Measurements from ENCODE around the gene PPP2R2C.

PPP2R2C gene

GRCh38 chr4:6418193-6418755 is 54.1 kb downstream of the PPP2R2C start:
- TF ChIP-seq CTCF (IDR thresholded peaks at IDR 0.05; ENCODE audit: low read depth, low read length) (no peak), POLR2A (IDR thresholded peaks at IDR 0.05; ENCODE audit: extremely low read depth, insufficient read length) (no peak), MYC (IDR thresholded peaks at IDR 0.05; ENCODE audit: low read depth, low read length) (no peak), MAX (IDR thresholded peaks at IDR 0.05; ENCODE audit: low read depth, low read length) (no peak)
- H3K4me3 ChIP-seq (ENCODE audit: low read depth, low read length): no peak overlapping the region
- no peak for DNase-seq (ENCODE audit: low read depth)

GRCh38 chr4:6417516-6418050 is 54.8 kb downstream of the PPP2R2C start:
- no peak for DNase-seq (ENCODE audit: low read depth)
- TF ChIP-seq MAX (IDR thresholded peaks at IDR 0.05; ENCODE audit: low read depth, low read length): no peak
- TF ChIP-seq POLR2A (IDR thresholded peaks at IDR 0.05; ENCODE audit: extremely low read depth, insufficient read length): no peak
- no peak overlapping the region for H3K4me3 ChIP-seq (ENCODE audit: low read depth, low read length)

- DNase-seq (ENCODE audit: low read depth): no peak
- no peak overlapping the region for H3K4me3 ChIP-seq (ENCODE audit: low read depth, low read length)
Measured at GRCh38 chr4:6416518-6417286, 55.7 kb downstream of the PPP2R2C start.

GRCh38 chr4:6415031-6415705 is 57.2 kb downstream of the PPP2R2C start:
- TF ChIP-seq MYC (IDR thresholded peaks at IDR 0.05; ENCODE audit: low read depth, low read length) (no peak), MAX (IDR thresholded peaks at IDR 0.05; ENCODE audit: low read depth, low read length) (no peak), POLR2A (IDR thresholded peaks at IDR 0.05; ENCODE audit: extremely low read depth, insufficient read length) (no peak), CTCF (IDR thresholded peaks at IDR 0.05; ENCODE audit: low read depth, low read length) (no peak)
- no peak overlapping the region for H3K4me3 ChIP-seq (ENCODE audit: low read depth, low read length)

More at GRCh38 chr4:6416518-6417286, 55.7 kb downstream of the PPP2R2C start:
- TF ChIP-seq MAX (IDR thresholded peaks at IDR 0.05; ENCODE audit: low read depth, low read length): no peak
- TF ChIP-seq MYC (IDR thresholded peaks at IDR 0.05; ENCODE audit: low read depth, low read length): no peak
- TF ChIP-seq POLR2A (IDR thresholded peaks at IDR 0.05; ENCODE audit: extremely low read depth, insufficient read length): no peak
- TF ChIP-seq CTCF (IDR thresholded peaks at IDR 0.05; ENCODE audit: low read depth, low read length): no peak

GRCh38 chr4:6414578-6414977 is 57.8 kb downstream of the PPP2R2C start:
- TF ChIP-seq CTCF (IDR thresholded peaks at IDR 0.05; ENCODE audit: low read depth, low read length): no peak
- no peak for TF ChIP-seq POLR2A (IDR thresholded peaks at IDR 0.05; ENCODE audit: extremely low read depth, insufficient read length)
- TF ChIP-seq MYC (IDR thresholded peaks at IDR 0.05; ENCODE audit: low read depth, low read length): no peak
- no peak for TF ChIP-seq MAX (IDR thresholded peaks at IDR 0.05; ENCODE audit: low read depth, low read length)
- DNase-seq (ENCODE audit: low read depth): no peak
- no peak overlapping the region for H3K4me3 ChIP-seq (ENCODE audit: low read depth, low read length)

More at GRCh38 chr4:6415031-6415705, 57.2 kb downstream of the PPP2R2C start:
- no peak for DNase-seq (ENCODE audit: low read depth)

Data from NB4 (cell line).